Mesodermal cell (in vitro differentiated cells): ENCODE data around the gene RBM34. TPM values are rescaled to one million over a fixed set of nuclear protein-coding genes. Genes with fewer than 3 reads are reported as not detected.
"Not testable (repeated sequence)": the region's sequence is repeated elsewhere in the genome, so short reads cannot be mapped to it uniquely, and the experiment has no call there.

ENCODE experiments used
- H3K27ac ChIP-seq: 2 replicates; pipeline ENCODE4 v1.7.0; 2013; ENCODE audit warnings: mild to moderate bottlenecking, low read depth, low read length, moderate library complexity; ENCODE audit not compliant: severe bottlenecking
- H3K36me3 ChIP-seq: 2 replicates; pipeline ENCODE4 v1.7.1; 2013; ENCODE audit warnings: mild to moderate bottlenecking, low read length, moderate library complexity; ENCODE audit not compliant: control insufficient read depth, insufficient read depth
- H3K4me1 ChIP-seq: one replicate; pipeline ENCODE4 v1.7.1; 2013; ENCODE audit warnings: mild to moderate bottlenecking, low read length; ENCODE audit not compliant: insufficient read depth, control insufficient read depth, poor library complexity, severe bottlenecking
- H3K4me3 ChIP-seq: 2 replicates; pipeline ENCODE4 v1.7.0; 2013; ENCODE audit warnings: low read length, control low read depth, mild to moderate bottlenecking; ENCODE audit not compliant: insufficient read depth, poor library complexity, severe bottlenecking; ENCODE audit errors: extremely low read depth
- H3K9me3 ChIP-seq: 2 replicates; pipeline ENCODE4 v1.7.1; 2013; ENCODE audit warnings: mild to moderate bottlenecking, low read length, moderate library complexity; ENCODE audit not compliant: control insufficient read depth
- WGBS, 2 experiments: methylation state at CpG; one replicate each; pipeline ENCODE4 v1.1.5; 2013; ENCODE audit warnings: missing lambda C conversion rate in 2 of 2; ENCODE audit not compliant: insufficient coverage in 2 of 2; 5-methylcytosine and 5-hydroxymethylcytosine counted together
- polyA plus RNA-seq, 2 experiments: library from polyadenylated mRNA; stranded (reverse); fragments of 50-300 nt; gene quantifications; one replicate each; pipeline ENCODE4 v1.2.3, GENCODE V29; 2013

RBM34 gene
- polyA plus RNA-seq (2013, experiment 1 of 2) = 53.0 TPM
- 61.7 TPM for polyA plus RNA-seq (2013, experiment 2 of 2)

DNA sequence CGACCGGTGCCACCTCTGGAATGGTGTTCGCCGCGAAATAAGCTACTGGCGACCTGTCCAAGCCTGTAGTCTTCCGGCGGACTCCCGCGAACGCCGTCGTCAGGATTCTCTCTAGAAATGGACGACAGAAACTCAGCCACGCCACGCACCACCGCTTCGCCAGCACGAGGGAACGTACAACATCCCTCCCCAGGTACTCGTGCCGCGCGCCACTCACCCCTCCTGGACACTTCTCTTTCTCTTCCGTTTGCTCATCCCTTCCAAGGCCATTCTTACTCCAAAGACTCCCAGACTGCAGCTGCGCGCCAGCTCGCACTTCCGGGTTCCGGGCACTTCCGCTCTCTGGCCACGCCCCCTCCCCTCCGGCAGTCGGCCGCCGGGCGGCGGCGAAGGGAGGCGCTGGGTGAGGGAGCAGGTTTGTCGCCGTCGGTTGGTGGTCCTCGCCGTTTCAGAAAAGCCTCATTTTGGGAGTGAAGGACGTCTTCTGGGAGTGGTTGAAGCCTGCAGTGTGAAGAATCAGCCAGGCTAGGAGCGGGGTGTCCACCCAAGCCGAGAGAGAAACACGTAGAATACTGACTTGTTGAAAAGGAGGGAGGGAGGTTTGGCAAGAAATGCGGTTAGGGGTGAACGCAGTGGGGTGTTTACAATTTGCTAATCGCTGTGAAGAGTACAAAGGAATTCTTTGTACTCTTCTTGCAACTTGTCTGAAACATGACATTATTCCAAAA is at the start of gene RBM34:
Gene RBM34, minus strand, starts transcription at position 294 of the 728 bp plus-strand sequence. Its CDS starts 24 bp downstream, at position 270.
- WGBS, 2 experiments = 0 to 1% methylated on average over 29 to 34 of the region's 52 CpGs
- Histone ChIP-seq H3K9me3 (no peaks in the 10 kb centered on the region), H3K36me3 (peaks cover 47% of the 10 kb centered on the region), H3K4me3 (peak within 1 kb of the TSS; percentile 80), H3K4me1 (no peaks in the 10 kb centered on the region), H3K27ac (peak within 1 kb of the TSS; percentile 80)

GRCh38 chr1:235207209-235207565 is 46.1 kb upstream of the RBM34 start:
- H3K27ac ChIP-seq = no peak overlapping the region
- H3K36me3 ChIP-seq = peaks cover 49% of the 10 kb centered on the region
- WGBS, 2 experiments = 96 to 100% methylated on average over 2 of the region's 2 CpGs

GRCh38 chr1:235206533-235207208 is 45.6 kb upstream of the RBM34 start:
- Histone ChIP-seq H3K36me3 (peaks cover 44% of the 10 kb centered on the region), H3K4me1 (no peaks in the 10 kb centered on the region), H3K27ac (no peak overlapping the region), H3K9me3 (no peaks in the 10 kb centered on the region), H3K4me3 (no peak overlapping the region)
- 92 to 100% methylated on average over 3 to 4 of the region's 4 CpGs for WGBS, 2 experiments

More at GRCh38 chr1:235207209-235207565, 46.1 kb upstream of the RBM34 start:
- H3K4me3 ChIP-seq = no peak overlapping the region
- no peaks in the 10 kb centered on the region for H3K9me3 ChIP-seq
- H3K4me1 ChIP-seq = no peaks in the 10 kb centered on the region

GRCh38 chr1:235205687-235206086 is 44.6 kb upstream of the RBM34 start:
- Histone ChIP-seq H3K27ac (no peak overlapping the region), H3K36me3 (peaks cover 39% of the 10 kb centered on the region), H3K9me3 (no peaks in the 10 kb centered on the region), H3K4me3 (no peak overlapping the region), H3K4me1 (no peaks in the 10 kb centered on the region)
- WGBS, 2 experiments = 100% methylated on average over 2 of the region's 3 CpGs

- no peak overlapping the region for H3K4me3 ChIP-seq
These were observed 42.4 kb upstream of the RBM34 start for GRCh38 chr1:235203428-235203827.

DNA sequence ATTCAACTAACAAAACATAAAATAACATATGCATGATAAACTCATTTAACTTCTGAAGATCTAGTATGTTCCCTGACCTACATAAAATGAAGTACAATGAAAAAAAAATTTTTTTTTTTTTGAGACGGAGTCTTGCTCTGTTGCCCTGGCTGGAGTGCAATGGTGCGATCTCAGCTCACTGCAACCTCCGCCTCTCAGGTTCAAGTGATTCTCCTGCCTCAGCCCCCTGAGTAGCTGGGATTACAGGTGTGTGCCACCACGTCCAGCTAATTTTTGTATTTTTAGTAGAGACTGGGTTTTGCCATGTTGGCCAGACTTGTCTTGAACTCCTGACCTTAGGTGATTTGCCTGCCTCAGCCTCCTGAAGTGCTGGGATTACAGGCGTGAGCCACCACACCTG is 41.4 kb upstream of the RBM34 start:
- not testable (repeated sequence) for H3K27ac ChIP-seq, H3K4me3 ChIP-seq, H3K9me3 ChIP-seq, H3K4me1 ChIP-seq
- 86 to 100% methylated on average over 2 to 4 of the region's 5 CpGs for WGBS, 2 experiments
- H3K36me3 ChIP-seq = peaks cover 31% of the 10 kb centered on the region

More at GRCh38 chr1:235203428-235203827, 42.4 kb upstream of the RBM34 start:
- peaks cover 28% of the 10 kb centered on the region for H3K36me3 ChIP-seq
- no peaks in the 10 kb centered on the region for H3K4me1 ChIP-seq
- WGBS, 2 experiments = no CpG with 5 or more reads among the region's 1 CpG
- H3K27ac ChIP-seq = no peak overlapping the region
- H3K9me3 ChIP-seq = no peaks in the 10 kb centered on the region

GRCh38 chr1:235199441-235199840 is 38.4 kb upstream of the RBM34 start:
- Histone ChIP-seq H3K27ac (no peak overlapping the region), H3K4me1 (no peaks in the 10 kb centered on the region), H3K36me3 (peaks cover 41% of the 10 kb centered on the region), H3K9me3 (no peaks in the 10 kb centered on the region), H3K4me3 (no peak overlapping the region)
- 11 to 19% methylated on average over 3 of the region's 6 CpGs for WGBS, 2 experiments

DNA sequence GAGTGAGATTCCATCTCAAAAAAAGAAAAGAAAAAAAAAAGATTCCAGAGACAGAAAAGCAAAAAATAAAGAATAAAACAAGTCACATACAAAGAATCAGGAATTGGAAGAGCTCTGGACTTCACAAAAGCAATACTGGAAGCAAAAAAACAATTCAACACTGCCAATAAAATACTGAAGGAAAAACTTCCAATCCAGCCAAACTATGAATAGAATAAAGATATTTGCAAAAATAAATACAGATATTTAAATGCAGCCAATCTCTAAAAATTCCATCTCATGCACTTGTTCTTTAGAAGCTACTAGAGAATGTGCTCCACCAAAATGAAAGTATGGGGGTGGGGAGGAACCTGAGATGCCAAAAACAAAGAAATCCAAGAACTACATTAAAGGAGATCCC is 29.4 kb upstream of the RBM34 start:
- H3K36me3 ChIP-seq = peaks cover 74% of the 10 kb centered on the region
- no peaks in the 10 kb centered on the region for H3K9me3 ChIP-seq
- no peaks in the 10 kb centered on the region for H3K4me1 ChIP-seq
- H3K27ac ChIP-seq = no peak overlapping the region
- H3K4me3 ChIP-seq = no peak overlapping the region

GRCh38 chr1:235187316-235187715 is 26.3 kb upstream of the RBM34 start:
- no peak overlapping the region for H3K4me3 ChIP-seq
- WGBS, 2 experiments = 84 to 100% methylated on average over 1 to 2 of the region's 4 CpGs
- no peaks in the 10 kb centered on the region for H3K4me1 ChIP-seq
- peaks cover 68% of the 10 kb centered on the region for H3K36me3 ChIP-seq
- H3K27ac ChIP-seq = no peak overlapping the region
- H3K9me3 ChIP-seq = no peaks in the 10 kb centered on the region

- Histone ChIP-seq H3K27ac (no peak overlapping the region), H3K9me3 (no peaks in the 10 kb centered on the region), H3K36me3 (peaks cover 71% of the 10 kb centered on the region), H3K4me3 (no peak overlapping the region), H3K4me1 (no peaks in the 10 kb centered on the region)
- whole genome bisulfite sequencing, 2 experiments = 92 to 97% methylated on average over 5 of the region's 8 CpGs
These were observed 20.7 kb upstream of the RBM34 start for GRCh38 chr1:235181561-235182245.
